Measurements from ENCODE around the gene TRIM47. TPM values are rescaled to one million over a fixed set of nuclear protein-coding genes. Genes with fewer than 3 reads are reported as not detected.

Gene TRIM47
- total and polyA plus RNA-seq, 2 experiments from 2014 or later = 7.2 to 9.9 TPM

- Histone ChIP-seq H3K9me2 (ENCODE audit: insufficient read depth) (no peaks in the 10 kb centered on the region), H3K4me3 (no peak overlapping the region), H3K27ac (ENCODE audit: low read depth) (no peak overlapping the region), H3K4me1 (ENCODE audit: insufficient read depth) (peaks cover 11% of the 10 kb centered on the region; the same call in 1 of the 2 replicates), H3K36me3 (ENCODE audit: insufficient read depth) (no peaks in the 10 kb centered on the region), H4K20me1 (replicated peaks; ENCODE audit: insufficient read depth) (no peaks in the 10 kb centered on the region; the same call in 1 of the 2 replicates), H3K79me2 (replicated peaks; ENCODE audit: insufficient read depth) (peaks cover 18% of the 10 kb centered on the region), H3K27me3 (ENCODE audit: insufficient read depth) (no peaks in the 10 kb centered on the region), H3F3A (replicated peaks; ENCODE audit: low read depth) (peaks cover 18% of the 10 kb centered on the region), H3K4me2 (no peak overlapping the region), H2AFZ (no peak overlapping the region)
- no peak for ATAC-seq
- peaks cover 18% of the 10 kb centered on the region for H3K27me3 Mint-ChIP-seq (ENCODE audit: insufficient read depth, low read depth, poor library complexity)
- DNase-seq (ENCODE audit: low spot score) = no peak
- peaks cover 18% of the 10 kb centered on the region for H3K4me1 Mint-ChIP-seq
- no peak overlapping the region for H3K27ac Mint-ChIP-seq
- TF ChIP-seq ETS1 (IDR thresholded peaks at IDR 0.05) = no peak
- TF ChIP-seq JUNB (IDR thresholded peaks at IDR 0.05; ENCODE audit: unreplicated experiment) = no peak
- TF ChIP-seq STAT1 (IDR thresholded peaks at IDR 0.05; ENCODE audit: unreplicated experiment) = no peak
- TF ChIP-seq CTCF (conservative IDR thresholded peaks at IDR 0.05; ENCODE audit: low read depth in 2 of 2) = no peak
- no peak for TF ChIP-seq EZH2 (IDR thresholded peaks at IDR 0.05; ENCODE audit: low read depth, unreplicated experiment)
- no peak for TF ChIP-seq ZNF331 (CRISPR knock-in tag; IDR thresholded peaks at IDR 0.05; ENCODE audit: low read depth)
- TF ChIP-seq POLR2AphosphoS5 (IDR thresholded peaks at IDR 0.05; ENCODE audit: low read depth) = no peak
- no peak for TF ChIP-seq ZNF462 (CRISPR knock-in tag; IDR thresholded peaks at IDR 0.05)
- no peak for TF ChIP-seq EZH2phosphoT487 (IDR thresholded peaks at IDR 0.05; ENCODE audit: unreplicated experiment)
- TF ChIP-seq ZNF114 (CRISPR knock-in tag; IDR thresholded peaks at IDR 0.05) = no peak
- no peak for TF ChIP-seq CREB1 (CRISPR knock-in tag; IDR thresholded peaks at IDR 0.05; ENCODE audit: low read depth)
- TF ChIP-seq REST (IDR thresholded peaks at IDR 0.05; ENCODE audit: unreplicated experiment) = no peak
- TF ChIP-seq NANOG (IDR thresholded peaks at IDR 0.05; ENCODE audit: borderline replicate concordance) = no peak
- no peaks in the 10 kb centered on the region for H3K9me3 Mint-ChIP-seq
- H3K36me3 Mint-ChIP-seq (ENCODE audit: low read depth) = peaks cover 25% of the 10 kb centered on the region
- H3K4me3 Mint-ChIP-seq = no peak overlapping the region
Observed at GRCh38 chr17:75891022-75891604, 12.7 kb upstream of the TRIM47 start.

Data from GM23338 (cell line).